ENCODE data around the gene TTC34.
"Not testable (repeated sequence)": the region's sequence is repeated elsewhere in the genome, so short reads cannot be mapped to it uniquely, and the experiment has no call there.

TTC34 gene

DNA sequence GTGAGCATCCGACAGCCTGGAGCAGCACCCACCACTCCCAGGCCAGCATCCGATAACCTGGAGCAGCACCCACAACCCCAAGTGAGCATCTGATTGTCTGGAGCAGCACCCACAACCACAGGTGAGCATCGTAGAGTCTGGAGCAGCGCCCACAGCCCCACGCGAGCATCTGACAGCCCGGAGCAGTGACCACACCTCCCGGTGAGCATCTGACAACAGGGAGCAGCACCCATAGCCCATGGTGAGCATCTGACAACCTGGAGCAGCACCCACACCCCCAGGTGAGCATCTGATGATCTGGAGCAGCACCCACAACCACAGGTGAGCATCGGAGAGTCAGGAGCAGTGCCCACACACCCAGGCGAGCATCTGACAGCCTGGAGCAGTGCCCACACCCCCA lies 143.6 kb downstream of the TTC34 start:
- H3K4me3 ChIP-seq (ENCODE audit: control insufficient read depth, low read depth, low read length); DNase-seq (ENCODE audit: low read depth): not testable (repeated sequence)

DNA sequence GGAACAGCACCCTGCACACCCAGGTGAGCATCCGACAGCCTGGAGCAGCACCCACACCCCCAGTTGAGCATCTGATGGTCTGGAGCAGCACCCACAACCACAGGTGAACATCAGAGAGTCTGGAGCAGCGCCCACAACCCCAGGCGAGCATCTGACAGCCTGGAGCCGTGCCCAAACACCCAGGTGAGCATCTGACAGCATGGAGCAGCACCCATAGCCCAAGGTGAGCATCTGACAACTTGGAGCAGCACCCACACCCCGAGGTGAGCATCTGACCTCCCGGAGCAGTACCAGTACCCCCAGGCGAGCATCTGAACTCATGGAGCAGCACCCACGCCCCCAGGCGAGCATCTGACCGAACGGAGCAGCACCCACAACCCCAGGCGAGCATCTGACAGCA lies 144.4 kb downstream of the TTC34 start:
- H3K4me3 ChIP-seq (ENCODE audit: control insufficient read depth, low read depth, low read length); DNase-seq (ENCODE audit: low read depth): not testable (repeated sequence)

DNA sequence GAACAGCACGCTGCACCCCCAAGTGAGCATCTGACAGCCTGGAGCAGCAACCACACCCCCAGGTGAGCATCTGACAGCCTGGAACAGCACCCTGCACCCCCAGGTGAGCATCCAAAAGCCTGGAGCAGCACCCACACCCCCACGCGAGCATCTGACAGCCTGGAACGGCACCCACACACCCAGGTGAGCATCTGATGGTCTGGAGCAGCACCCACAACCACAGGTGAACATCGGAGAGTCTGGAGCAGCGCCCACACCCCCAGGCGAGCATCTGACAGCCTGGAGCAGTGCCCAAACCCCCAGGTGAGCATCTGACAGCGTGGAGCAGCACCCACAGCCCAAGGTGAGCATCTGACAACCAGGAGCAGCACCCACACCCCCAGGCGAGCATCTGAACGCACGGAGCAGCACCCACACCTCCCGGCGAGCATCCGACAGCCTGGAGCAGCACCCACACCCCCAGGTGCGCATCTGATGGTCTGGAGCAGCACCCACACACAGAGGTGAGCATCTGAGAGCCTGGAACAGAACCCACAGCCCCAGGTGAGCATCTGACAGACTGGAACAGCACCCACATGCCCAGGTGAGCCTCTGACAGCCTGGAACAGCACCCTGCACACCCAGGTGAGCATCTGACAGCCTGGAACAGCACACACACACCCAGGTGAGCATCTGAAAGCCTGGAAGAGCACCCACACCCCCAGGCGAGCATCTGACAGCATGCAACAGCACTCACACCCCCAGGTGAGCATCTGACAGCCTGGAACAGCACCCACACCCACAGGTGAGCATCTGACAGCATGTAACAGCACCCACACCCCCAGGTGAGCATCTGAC lies 145.7 kb downstream of the TTC34 start:
- DNase-seq (ENCODE audit: low read depth); H3K4me3 ChIP-seq (ENCODE audit: control insufficient read depth, low read depth, low read length): not testable (repeated sequence)

DNA sequence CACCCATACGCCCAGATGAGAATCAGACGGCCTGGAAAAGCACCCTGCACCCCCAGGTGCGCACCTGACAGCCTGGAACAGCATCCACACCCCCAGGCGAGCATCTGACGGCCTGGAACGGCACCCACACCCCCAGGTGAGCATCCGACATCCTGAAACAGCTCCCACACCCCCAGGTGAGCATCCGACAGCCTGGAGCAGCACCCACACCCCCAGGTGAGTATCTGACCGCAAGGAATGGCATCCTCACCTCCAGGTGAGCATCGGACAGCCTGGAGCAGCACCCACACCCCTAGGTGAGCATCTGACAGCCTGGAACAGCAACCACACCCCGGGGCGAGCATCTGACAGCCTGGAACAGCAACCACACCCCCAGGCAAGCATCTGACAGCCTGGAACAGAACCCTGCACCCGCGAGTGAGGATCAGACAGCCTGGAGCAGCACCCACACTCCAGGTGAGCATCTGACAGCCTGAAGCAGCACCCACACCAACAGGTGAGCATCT lies 147.0 kb downstream of the TTC34 start:
- H3K4me3 ChIP-seq (ENCODE audit: control insufficient read depth, low read depth, low read length); DNase-seq (ENCODE audit: low read depth): not testable (repeated sequence)

DNA sequence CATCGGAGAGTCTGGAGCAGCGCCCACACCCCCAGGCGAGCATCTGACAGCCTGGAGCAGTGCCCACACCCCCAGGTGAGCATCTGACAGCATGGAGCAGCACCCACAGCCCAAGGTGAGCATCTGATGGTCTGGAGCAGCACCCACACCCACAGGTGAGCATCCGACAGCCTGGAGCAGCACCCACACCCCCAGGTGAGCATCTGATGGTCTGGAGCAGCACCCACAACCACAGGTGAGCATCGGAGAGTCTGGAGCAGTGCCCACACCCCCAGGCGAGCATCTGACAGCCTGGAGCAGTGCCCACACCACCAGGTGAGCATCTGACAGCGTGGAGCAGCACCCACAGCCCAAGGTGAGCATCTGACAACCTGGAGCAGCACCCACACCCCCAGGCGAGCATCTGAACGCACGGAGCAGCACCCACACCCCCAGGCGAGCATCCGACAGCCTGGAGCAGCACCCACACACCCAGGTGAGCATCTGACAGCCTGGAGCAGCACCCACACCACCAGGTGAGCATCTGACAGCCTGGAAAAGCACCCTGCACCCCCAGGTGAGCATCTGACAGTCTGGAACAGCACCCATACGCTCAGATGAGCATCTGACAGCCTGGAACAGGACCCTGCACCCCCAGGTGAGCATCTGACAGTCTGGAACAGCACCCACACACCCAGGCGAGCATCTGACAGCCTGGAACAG lies 147.6 kb downstream of the TTC34 start:
- not testable (repeated sequence) for H3K4me3 ChIP-seq (ENCODE audit: control insufficient read depth, low read depth, low read length); DNase-seq (ENCODE audit: low read depth)

DNA sequence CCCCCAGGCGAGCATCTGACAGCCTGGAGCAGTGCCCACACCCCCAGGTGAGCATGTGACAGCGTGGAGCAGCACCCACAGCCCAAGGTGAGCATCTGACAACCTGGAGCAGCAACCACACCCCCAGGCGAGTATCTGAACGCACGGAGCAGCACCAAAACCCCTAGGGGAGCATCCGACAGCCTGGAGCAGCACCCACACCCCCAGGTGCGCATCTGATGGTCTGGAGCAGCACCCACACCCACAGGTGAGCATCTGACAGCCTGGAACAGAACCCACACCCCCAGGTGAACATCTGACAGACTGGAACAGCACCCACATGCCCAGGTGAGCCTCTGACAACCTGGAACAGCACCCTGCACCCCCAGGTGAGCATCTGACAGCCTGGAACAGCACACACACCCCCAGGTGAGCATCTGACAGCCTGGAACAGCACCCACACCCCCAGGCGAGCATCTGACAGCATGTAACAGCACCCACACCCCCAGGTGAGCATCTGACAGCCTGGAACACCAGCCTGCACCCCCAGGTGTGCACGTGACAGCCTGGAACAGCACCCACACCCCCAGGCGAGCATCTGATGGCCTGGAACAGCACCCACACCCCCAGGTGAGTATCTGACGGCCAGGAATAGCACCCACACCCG lies 148.4 kb downstream of the TTC34 start:
- not testable (repeated sequence) for DNase-seq (ENCODE audit: low read depth); H3K4me3 ChIP-seq (ENCODE audit: control insufficient read depth, low read depth, low read length)

DNA sequence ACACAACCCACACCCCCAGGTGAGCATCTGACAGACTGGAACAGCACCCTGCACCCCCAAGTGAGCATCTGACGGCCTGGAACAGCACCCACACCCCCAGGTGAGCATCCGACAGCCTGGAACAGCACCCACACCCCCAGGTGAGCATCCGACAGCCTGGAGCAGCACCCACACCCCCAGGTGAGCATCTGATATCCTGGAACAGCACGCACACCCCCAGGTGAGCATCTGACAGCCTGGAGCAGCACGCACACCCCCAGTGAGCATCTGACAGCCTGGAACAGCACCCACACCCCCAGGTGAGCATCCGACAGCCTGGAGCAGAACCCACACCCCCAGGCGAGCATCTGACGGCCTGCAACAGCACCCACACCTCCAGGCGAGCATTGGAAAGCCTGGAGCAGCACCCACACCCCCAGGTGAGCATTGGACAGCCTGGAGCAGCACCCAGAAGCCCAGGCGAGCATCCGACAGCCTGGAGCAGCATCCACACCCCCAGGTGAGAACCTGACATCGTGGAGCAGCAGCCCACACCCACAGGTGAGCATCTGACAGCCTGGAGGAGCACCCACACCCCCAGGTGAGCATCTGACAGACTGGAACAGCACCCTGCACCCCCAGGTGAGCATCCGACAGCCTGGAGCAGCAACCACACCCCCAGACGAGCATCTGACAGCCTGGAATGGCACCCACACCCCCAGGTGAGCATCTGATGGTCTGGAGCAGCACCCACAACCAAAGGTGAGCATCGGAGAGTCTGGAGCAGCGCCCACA lies 149.2 kb downstream of the TTC34 start:
- not testable (repeated sequence) for DNase-seq (ENCODE audit: low read depth); H3K4me3 ChIP-seq (ENCODE audit: control insufficient read depth, low read depth, low read length)

DNA sequence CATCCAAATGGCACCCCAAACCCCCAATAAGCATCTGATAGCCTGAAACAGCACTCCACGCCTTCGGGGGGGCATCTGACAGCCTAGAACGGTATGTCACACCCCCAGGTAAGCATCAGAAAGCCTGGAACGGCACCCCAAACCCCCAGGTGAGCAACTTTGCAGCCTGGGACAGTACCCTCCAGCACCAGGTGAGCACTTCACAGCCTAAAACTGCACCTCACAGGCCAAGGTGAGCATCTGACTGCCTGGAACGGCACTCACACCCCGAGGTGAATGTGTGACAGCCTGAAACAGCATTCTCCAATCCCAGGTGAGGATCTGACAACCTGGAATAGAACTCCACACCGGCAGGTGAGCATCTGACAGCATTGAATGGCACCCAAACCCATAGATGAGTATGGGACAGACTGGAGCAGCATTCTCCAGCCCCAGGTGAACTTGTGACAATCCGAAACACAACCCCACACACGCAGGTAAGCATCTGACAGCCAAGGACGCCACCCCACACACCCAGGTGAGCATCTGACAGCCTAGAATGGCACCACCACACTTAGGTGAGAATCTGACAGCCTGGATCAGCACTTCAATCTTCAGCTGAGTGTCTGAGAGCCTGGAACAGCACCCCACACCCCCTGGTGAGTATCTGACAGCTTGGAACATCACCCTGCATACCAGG lies 150.4 kb downstream of the TTC34 start:
- no peak for DNase-seq (ENCODE audit: low read depth)
- no peak overlapping the region for H3K4me3 ChIP-seq (ENCODE audit: control insufficient read depth, low read depth, low read length)
- TF ChIP-seq, protein P1, sequence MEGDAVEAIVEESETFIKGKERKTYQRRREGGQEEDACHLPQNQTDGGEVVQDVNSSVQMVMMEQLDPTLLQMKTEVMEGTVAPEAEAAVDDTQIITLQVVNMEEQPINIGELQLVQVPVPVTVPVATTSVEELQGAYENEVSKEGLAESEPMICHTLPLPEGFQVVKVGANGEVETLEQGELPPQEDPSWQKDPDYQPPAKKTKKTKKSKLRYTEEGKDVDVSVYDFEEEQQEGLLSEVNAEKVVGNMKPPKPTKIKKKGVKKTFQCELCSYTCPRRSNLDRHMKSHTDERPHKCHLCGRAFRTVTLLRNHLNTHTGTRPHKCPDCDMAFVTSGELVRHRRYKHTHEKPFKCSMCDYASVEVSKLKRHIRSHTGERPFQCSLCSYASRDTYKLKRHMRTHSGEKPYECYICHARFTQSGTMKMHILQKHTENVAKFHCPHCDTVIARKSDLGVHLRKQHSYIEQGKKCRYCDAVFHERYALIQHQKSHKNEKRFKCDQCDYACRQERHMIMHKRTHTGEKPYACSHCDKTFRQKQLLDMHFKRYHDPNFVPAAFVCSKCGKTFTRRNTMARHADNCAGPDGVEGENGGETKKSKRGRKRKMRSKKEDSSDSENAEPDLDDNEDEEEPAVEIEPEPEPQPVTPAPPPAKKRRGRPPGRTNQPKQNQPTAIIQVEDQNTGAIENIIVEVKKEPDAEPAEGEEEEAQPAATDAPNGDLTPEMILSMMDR (conservative IDR thresholded peaks at IDR 0.05; ENCODE audit: control insufficient read depth, insufficient read depth, low read depth, low read length): no peak

DNA sequence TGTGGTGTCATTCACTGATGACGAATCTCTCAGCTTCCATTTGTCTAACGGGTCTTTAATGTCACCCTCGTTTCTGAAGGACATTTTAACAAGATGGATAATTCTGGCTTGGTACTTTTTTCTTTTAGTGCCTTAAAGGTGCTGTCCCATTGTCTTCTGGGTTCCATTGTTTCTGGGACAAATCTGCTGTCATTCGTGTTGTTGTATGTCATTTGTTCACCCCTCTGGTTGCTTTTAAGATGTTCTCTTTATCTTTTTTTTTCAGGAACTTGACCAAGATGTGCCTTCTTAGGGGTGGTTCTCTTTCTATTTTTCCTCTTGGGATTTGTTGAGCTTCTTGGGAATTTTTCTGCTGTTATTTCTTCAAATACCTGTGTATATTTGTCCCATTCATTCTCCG lies 154.7 kb downstream of the TTC34 start:
- TF ChIP-seq, protein P1 (conservative IDR thresholded peaks at IDR 0.05; ENCODE audit: control insufficient read depth, insufficient read depth, low read depth, low read length): no peak
- DNase-seq (ENCODE audit: low read depth): no peak
- H3K4me3 ChIP-seq (ENCODE audit: control insufficient read depth, low read depth, low read length): no peak overlapping the region

DNA sequence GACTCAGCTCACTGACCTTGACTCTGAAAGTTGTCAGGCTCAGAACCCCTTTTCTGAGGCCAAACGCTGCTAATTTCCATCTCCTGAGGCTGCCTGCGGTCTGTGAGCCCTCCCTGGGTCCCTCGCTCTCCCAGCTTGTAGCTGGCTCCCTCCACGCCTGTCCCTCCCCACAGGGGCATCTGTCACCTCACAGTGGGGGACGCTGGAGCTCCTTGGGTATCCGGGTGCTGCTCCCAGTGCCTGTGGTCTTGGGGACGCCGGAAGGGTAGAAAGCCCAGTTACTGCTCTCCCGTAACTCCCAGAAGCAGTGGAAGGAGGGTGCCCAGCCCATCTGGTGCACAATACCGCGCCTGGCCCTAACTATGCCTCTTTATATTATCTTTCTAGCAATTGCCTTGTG lies 155.7 kb downstream of the TTC34 start:
- TF ChIP-seq, protein P1 (conservative IDR thresholded peaks at IDR 0.05; ENCODE audit: control insufficient read depth, insufficient read depth, low read depth, low read length): no peak
- no peak for DNase-seq (ENCODE audit: low read depth)
- H3K4me3 ChIP-seq (ENCODE audit: control insufficient read depth, low read depth, low read length): no peak overlapping the region

Data from fibroblast of mammary gland (primary cell).